HepG2 (cell line): ENCODE measurements around the gene SHTN1. TPM values are rescaled to one million over a fixed set of nuclear protein-coding genes. Genes with fewer than 3 reads are reported as not detected.

ENCODE experiments used
- CREM ChIP-seq, 2 experiments: sonication (generic) in 1 of 2; formaldehyde crosslinking in 1 of 2; IDR thresholded peaks; 2 replicates each; pipeline versions ENCODE4 v1.4.0 to v1.6.1; 2016 to 2020; ENCODE audit warnings: antibody characterized with exemption in 1 of 2, mild to moderate bottlenecking in 1 of 2, missing genetic modification reagents in 1 of 2
- ETV5 ChIP-seq: IDR thresholded peaks from 2 replicates; pipeline ENCODE4 v1.6.1; 2018; ENCODE audit warnings: missing biosample characterization, missing genetic modification reagents, inconsistent platforms, borderline replicate concordance
- EZH2 ChIP-seq: conservative IDR thresholded peaks from 2 replicates; pipeline ENCODE4 v1.6.1; 2012; ENCODE audit warnings: mild to moderate bottlenecking, low read depth, low read length, moderate library complexity
- FOXC1 ChIP-seq: sonication (generic); formaldehyde crosslinking; IDR thresholded peaks from 2 replicates; pipeline ENCODE4 v1.8.0; 2022; ENCODE audit warnings: mild to moderate bottlenecking, missing genetic modification reagents, borderline replicate concordance
- HNRNPH1 ChIP-seq: fragments of 200-400 bp; formaldehyde crosslinking; optimal IDR thresholded peaks from 2 replicates; pipeline ENCODE3; 2017; ENCODE audit warnings: mild to moderate bottlenecking, low read depth, low read length
- HNRNPUL1 ChIP-seq: fragments of 200-400 bp; formaldehyde crosslinking; IDR thresholded peaks from 2 replicates; pipeline ENCODE4 v1.6.1; 2017; ENCODE audit warnings: low read depth, mild to moderate bottlenecking, low read length, moderate library complexity
- MAZ ChIP-seq, 2 experiments: sonication (generic) in 1 of 2; formaldehyde crosslinking in 1 of 2; IDR thresholded peaks; 2 replicates each; pipeline versions ENCODE4 v1.5.0 to v1.6.1; 2012 to 2020; ENCODE audit warnings: low read depth in 2 of 2, mild to moderate bottlenecking in 2 of 2, borderline replicate concordance in 1 of 2, improper control_type of control experiment in 1 of 2, low read length in 1 of 2, missing genetic modification reagents in 1 of 2, moderate library complexity in 1 of 2
- RAD51 ChIP-seq: fragments of 450-650 bp; IDR thresholded peaks from 2 replicates; pipeline ENCODE4 v1.6.1; 2016; ENCODE audit warnings: borderline replicate concordance
- RARA ChIP-seq: IDR thresholded peaks from 2 replicates; pipeline ENCODE4 v1.6.1; 2016; ENCODE audit warnings: missing genetic modification reagents, missing compliant biosample characterization
- SMC3 ChIP-seq: IDR thresholded peaks from 2 replicates; pipeline ENCODE4 v1.6.1; 2011; ENCODE audit warnings: low read length, improper control_type of control experiment
- SRSF1 ChIP-seq: fragments of 200-400 bp; formaldehyde crosslinking; optimal IDR thresholded peaks from 2 replicates; pipeline ENCODE3; 2017; ENCODE audit warnings: mild to moderate bottlenecking, low read depth, low read length, moderate library complexity
- STAT5B ChIP-seq: sonication (generic); formaldehyde crosslinking; IDR thresholded peaks from 2 replicates; pipeline ENCODE4 v1.4.0; 2020; ENCODE audit warnings: missing genetic modification reagents
- TAF1 ChIP-seq: sonication (generic); formaldehyde crosslinking; IDR thresholded peaks from 2 replicates; pipeline ENCODE4 v1.4.0; 2020; ENCODE audit warnings: missing genetic modification reagents
- THAP11 ChIP-seq: IDR thresholded peaks from 2 replicates; pipeline ENCODE4 v1.6.1; 2016; ENCODE audit warnings: missing biosample characterization, missing genetic modification reagents
- TOE1 ChIP-seq: sonication (generic); formaldehyde crosslinking; IDR thresholded peaks from 2 replicates; pipeline ENCODE4 v1.4.0; 2020; ENCODE audit warnings: mild to moderate bottlenecking, missing genetic modification reagents
- ZKSCAN1 ChIP-seq: fragments of 150-350 bp; IDR thresholded peaks from 2 replicates; pipeline ENCODE4 v1.6.1; 2014; ENCODE audit warnings: low read length
- ZNF10 ChIP-seq: sonication (generic); formaldehyde crosslinking; IDR thresholded peaks from 2 replicates; pipeline ENCODE4 v1.4.0; 2020; ENCODE audit warnings: mild to moderate bottlenecking, low read depth, missing genetic modification reagents, borderline replicate concordance
- ZNF746 ChIP-seq: sonication (generic); formaldehyde crosslinking; IDR thresholded peaks from 2 replicates; pipeline ENCODE4 v1.8.0; 2022; ENCODE audit warnings: mild to moderate bottlenecking, missing genetic modification reagents
- ZNF775 ChIP-seq: sonication (generic); formaldehyde crosslinking; IDR thresholded peaks from 2 replicates; pipeline ENCODE4 v1.4.0; 2020; ENCODE audit warnings: missing genetic modification reagents, mild to moderate bottlenecking, moderate library complexity, borderline replicate concordance
- ZNF782 ChIP-seq: sonication (generic); formaldehyde crosslinking; IDR thresholded peaks from 2 replicates; pipeline ENCODE4 v1.4.0; 2020; ENCODE audit warnings: missing genetic modification reagents, mild to moderate bottlenecking, borderline replicate concordance
- polyA plus RNA-seq, 8 experiments: library from polyadenylated mRNA; depleted of rRNA in 3 of 8; stranded (reverse) in 7 of 8; unstranded in 1 of 8; fragments of >200 nt; fragmentation: Illumina TruSeq in 4 of 8; extraction: Trizol in 4 of 8; gene quantifications; 2 replicates each; pipeline versions ENCODE4 v1.2.1 to v1.2.3, GENCODE V29; 2011 to 2016; ENCODE audit warnings: low read depth in 4 of 8, missing spikeins in 1 of 8, mixed read lengths in 1 of 8; ENCODE audit not compliant: insufficient read depth in 1 of 8
- total RNA-seq, 5 experiments: library from RNA; depleted of rRNA; stranded (reverse); fragments of >200 nt; fragmentation: Illumina TruSeq; extraction: Trizol; gene quantifications; 2 replicates each; pipeline ENCODE4 v1.2.3, GENCODE V29; 2016; ENCODE audit warnings: low read depth in 1 of 5
- TF ChIP-seq, protein P1 (sequence below): sonication (generic); formaldehyde crosslinking; conservative IDR thresholded peaks from 2 replicates; pipeline ENCODE4 v1.8.0; 2022; ENCODE audit warnings: low read depth, missing genetic modification reagents
- TF ChIP-seq, protein P2 (sequence below): sonication (generic); formaldehyde crosslinking; IDR thresholded peaks from one replicate; pipeline ENCODE4 v1.5.1; 2020; ENCODE audit warnings: mild to moderate bottlenecking, missing genetic modification reagents; ENCODE audit errors: not compliant biosample characterization

SHTN1 gene
- total and polyA plus RNA-seq, 2 of the 13 experiments (the other 11 are each of a cell fraction or from before 2014, with no cell fraction given) = 11.3 to 15.6 TPM

DNA sequence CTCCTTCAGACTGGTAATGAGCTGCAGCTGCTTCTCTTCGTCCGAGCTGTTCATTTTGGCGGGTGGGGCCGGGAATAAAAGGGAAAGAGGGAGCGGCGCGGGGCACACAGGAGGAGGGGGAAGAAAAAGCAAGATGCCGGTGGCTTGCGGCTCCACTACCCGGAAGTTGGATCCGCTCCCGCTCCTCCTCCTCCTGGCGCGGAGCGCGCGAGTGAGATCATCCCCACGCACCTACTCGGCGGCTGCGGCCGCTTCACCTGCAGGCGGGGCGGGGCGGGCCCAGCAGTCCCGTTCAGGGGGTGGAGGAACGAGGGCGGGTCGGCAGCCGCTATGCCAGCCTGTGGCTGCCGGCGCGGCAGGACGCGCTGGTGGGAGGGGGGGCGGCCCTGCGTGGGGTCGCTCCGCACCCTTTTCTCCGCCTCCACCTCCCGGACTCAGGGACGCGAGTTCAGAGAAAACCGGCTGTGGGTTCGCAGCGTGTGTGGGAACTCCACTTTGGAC lies at the start of gene SHTN1 (continued):
- TF ChIP-seq SRSF1 (no peak), EZH2 (no peak), ZNF775 (CRISPR knock-in tag) (no peak), HNRNPUL1 (no peak), RAD51 (no peak), ZNF746 (CRISPR knock-in tag) (peak; percentile 47; the same call in 1 of the 2 replicates), ZNF782 (CRISPR knock-in tag) (no peak), SMC3 (no peak), HNRNPH1 (no peak), TAF1 (CRISPR knock-in tag) (peak; percentile 65), ZNF10 (CRISPR knock-in tag) (no peak), RARA (CRISPR knock-in tag) (peak; percentile 27; the same call in 1 of the 2 replicates), CREM (IDR thresholded peaks at IDR 0.05) (no peak), CREM (CRISPR knock-in tag; IDR thresholded peaks at IDR 0.05) (no peak), ZKSCAN1 (no peak), TOE1 (CRISPR knock-in tag) (no peak), MAZ (IDR thresholded peaks at IDR 0.05; ENCODE audit: borderline replicate concordance, low read depth, low read length) (no peak), MAZ (CRISPR knock-in tag; IDR thresholded peaks at IDR 0.05; ENCODE audit: low read depth) (peak; percentile 64), ETV5 (CRISPR knock-in tag) (peak; percentile 17; the same call in 1 of the 2 replicates), FOXC1 (CRISPR knock-in tag) (no peak; the same call in none of the 2 replicates), STAT5B (no peak), THAP11 (CRISPR knock-in tag) (peak; percentile 59)
- TF ChIP-seq, protein P1, sequence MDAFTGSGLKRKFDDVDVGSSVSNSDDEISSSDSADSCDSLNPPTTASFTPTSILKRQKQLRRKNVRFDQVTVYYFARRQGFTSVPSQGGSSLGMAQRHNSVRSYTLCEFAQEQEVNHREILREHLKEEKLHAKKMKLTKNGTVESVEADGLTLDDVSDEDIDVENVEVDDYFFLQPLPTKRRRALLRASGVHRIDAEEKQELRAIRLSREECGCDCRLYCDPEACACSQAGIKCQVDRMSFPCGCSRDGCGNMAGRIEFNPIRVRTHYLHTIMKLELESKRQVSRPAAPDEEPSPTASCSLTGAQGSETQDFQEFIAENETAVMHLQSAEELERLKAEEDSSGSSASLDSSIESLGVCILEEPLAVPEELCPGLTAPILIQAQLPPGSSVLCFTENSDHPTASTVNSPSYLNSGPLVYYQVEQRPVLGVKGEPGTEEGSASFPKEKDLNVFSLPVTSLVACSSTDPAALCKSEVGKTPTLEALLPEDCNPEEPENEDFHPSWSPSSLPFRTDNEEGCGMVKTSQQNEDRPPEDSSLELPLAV (CRISPR knock-in tag) = no peak
- TF ChIP-seq, protein P2, sequence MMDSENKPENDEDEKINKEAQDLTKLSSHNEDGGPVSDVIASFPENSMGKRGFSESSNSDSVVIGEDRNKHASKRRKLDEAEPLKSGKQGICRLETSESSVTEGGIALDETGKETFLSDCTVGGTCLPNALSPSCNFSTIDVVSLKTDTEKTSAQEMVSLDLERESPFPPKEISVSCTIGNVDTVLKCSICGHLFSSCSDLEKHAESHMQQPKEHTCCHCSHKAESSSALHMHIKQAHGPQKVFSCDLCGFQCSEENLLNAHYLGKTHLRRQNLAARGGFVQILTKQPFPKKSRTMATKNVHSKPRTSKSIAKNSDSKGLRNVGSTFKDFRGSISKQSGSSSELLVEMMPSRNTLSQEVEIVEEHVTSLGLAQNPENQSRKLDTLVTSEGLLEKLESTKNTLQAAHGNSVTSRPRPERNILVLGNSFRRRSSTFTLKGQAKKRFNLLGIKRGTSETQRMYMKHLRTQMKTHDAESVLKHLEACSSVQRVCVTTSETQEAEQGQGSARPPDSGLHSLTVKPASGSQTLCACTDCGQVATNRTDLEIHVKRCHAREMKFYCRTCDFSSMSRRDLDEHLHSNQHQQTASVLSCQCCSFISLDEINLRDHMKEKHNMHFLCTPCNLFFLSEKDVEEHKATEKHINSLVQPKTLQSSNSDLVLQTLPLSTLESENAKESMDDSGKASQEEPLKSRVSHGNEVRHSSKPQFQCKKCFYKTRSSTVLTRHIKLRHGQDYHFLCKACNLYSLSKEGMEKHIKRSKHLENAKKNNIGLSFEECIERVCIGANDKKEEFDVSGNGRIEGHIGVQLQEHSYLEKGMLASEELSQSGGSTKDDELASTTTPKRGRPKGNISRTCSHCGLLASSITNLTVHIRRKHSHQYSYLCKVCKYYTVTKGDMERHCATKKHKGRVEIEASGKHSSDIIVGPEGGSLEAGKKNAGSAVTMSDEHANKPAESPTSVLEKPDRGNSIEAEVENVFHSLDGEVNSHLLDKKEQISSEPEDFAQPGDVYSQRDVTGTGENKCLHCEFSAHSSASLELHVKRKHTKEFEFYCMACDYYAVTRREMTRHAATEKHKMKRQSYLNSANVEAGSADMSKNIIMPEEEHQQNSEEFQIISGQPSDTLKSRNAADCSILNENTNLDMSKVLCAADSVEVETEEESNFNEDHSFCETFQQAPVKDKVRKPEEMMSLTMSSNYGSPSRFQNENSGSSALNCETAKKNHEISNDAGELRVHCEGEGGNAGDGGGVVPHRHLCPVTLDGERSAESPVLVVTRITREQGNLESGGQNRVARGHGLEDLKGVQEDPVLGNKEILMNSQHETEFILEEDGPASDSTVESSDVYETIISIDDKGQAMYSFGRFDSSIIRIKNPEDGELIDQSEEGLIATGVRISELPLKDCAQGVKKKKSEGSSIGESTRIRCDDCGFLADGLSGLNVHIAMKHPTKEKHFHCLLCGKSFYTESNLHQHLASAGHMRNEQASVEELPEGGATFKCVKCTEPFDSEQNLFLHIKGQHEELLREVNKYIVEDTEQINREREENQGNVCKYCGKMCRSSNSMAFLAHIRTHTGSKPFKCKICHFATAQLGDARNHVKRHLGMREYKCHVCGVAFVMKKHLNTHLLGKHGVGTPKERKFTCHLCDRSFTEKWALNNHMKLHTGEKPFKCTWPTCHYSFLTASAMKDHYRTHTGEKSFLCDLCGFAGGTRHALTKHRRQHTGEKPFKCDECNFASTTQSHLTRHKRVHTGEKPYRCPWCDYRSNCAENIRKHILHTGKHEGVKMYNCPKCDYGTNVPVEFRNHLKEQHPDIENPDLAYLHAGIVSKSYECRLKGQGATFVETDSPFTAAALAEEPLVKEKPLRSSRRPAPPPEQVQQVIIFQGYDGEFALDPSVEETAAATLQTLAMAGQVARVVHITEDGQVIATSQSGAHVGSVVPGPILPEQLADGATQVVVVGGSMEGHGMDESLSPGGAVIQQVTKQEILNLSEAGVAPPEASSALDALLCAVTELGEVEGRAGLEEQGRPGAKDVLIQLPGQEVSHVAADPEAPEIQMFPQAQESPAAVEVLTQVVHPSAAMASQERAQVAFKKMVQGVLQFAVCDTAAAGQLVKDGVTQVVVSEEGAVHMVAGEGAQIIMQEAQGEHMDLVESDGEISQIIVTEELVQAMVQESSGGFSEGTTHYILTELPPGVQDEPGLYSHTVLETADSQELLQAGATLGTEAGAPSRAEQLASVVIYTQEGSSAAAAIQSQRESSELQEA (CRISPR knock-in tag) = peak; percentile 54
